Stimulated activated CD8-positive, alpha-beta memory T cell treated with anti-CD3 and anti-CD28 coated beads, Interleukin-4, amount 100 ng/mL, for 24 hours (primary cell): Measurements from ENCODE around the gene FBLN2.
"Not testable (repeated sequence)": the region's sequence is repeated elsewhere in the genome, so short reads cannot be mapped to it uniquely, and the experiment has no call there.

Experiments used
- DNase-seq: peaks from one replicate; pipeline ENCODE4 v3.0.0-alpha.2; 2020; ENCODE audit warnings: low read depth

FBLN2 gene

DNA sequence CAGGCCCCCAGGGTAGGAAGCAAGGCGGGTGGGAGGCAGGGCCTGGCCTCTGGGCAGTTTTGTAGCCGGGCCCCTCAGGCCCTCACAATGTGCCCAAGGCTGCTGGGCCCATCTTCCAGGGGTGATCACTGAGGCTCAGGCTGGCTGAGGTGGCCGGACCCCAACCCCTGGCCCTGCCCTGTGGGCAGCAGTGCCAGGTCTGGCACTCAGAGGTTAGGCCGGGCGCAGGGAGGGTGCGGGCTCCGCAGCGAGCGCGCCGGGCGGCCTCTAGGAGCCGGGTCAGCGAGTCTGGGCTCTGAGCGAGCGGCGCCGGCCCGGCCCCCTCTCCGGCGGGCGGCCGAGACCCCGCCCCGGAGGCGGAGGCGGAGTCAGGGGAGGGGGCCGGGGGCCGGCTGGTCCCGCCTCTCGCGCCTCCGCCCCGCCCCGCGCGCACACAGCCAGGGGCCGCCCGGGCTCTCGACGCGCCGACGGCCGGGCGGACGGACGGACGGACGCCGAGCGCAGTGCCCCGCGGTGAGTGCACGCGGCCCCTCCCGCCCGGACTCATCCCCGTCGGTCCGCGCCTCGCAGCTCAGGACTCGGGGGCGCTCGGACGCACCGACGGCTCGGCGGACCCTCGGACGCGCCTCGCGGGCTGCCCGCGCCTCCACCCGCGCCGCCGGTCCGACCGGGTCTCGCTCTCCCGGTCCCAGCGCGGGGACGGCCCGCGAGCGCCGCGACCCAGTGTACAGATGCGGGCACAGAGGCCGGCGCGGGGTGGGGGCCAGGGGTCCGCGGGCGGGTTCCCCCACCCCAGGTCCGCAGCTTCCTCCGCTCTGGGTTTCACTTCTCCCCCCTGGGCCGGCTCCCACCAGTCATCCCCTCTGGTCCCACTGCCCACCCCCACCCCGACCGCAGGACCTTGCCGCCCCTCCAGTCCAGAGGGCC, at the start of gene FBLN2:
FBLN2 (plus strand) TSS at position 430 of the 927 bp plus-strand sequence. CDS start 21,231 bp downstream, outside the sequence.
- DNase-seq: no peak

DNA sequence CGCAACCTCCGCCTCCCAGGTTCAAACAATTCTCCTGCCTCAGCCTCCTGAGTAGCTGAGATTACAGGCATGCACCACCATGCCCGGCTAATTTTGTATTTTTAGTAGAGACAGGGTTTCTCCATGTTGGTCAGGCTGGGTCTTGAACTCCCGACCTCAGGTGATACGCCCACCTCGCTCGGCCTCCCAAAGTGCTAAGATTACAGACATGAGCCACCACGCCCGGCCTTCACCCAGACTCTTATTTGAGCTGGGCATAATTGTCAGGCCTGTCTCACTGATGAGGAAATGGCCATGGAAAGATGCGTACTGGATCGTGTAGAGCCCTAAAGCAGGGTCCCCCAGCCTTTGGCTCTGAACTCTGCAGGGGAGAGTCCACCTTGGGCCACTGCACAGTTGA, 49.7 kb upstream of the FBLN2 start:
- not testable (repeated sequence) for DNase-seq

DNA sequence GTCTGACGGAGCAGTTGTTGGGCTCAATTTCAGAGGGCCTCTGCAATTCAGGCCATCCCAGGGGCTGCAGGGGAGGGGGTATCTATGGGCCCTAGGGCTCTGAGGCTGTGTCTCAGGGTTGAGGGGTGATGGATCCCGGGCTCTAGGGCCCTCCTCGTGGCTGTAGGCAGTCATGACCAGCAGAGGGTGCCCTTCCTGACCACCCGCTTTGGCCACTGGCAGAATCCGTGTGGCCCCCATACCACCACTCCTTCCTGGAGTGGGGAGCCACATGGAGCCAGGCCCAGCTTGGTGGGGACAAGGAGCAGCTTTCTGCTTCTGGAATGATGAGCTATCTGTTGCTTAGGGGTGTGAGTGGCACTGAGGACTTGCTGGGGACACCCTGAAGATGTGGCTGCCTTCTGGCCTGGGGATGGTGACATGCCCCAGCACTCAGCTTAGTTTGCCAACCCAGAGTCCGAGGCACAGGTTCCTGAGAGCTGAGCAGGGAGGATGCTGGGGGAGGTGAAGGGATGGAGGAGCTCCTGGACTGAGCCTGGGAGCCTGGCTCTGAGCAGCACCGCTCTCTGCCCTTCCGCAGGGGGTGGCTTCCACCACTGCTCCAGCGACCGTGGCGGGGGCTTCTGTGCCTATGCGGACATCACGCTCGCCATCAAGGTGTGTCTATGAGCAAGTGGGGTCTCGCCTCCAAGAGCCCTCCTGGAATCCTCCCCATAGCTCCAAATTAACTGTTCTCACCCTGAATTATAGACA, 48.6 kb upstream of the FBLN2 start:
- DNase-seq: no peak

DNA sequence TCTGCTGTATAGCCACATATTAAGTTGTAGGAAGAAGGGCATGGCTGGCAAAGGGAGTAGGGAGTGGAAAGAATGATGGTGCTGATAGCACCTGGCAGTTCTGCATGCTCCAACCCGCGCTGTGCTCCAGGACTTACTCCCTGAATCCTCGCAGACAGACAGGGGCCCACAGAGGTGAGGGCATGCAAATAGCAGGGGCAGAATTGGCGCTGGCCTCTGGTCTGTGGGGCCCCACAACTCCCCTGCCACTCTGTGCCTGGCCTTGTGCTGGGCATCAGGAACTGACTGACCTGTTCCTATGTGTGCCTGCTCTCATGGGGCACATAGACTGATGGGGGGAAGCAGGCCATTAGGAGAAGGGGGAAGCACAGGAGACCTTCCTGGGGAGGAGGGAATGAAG, 47.9 kb upstream of the FBLN2 start:
- no peak for DNase-seq

DNA sequence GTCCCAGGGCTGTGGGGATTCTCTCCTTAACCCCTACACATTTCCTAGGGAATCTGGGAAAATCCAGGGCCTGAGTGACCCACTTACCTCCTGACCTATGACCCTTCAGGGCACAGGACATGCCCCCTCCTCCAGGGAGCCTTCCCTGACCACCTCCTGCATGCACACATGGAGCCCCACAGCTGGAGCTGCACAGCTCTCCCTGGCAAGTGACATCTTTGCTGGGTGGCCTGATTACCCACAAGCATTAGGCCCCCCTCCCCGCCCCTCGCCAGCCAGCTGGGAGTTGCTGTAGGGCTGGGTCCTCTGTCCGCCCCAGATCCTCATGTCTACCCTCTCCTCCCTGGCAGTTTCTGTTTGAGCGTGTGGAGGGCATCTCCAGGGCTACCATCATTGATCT, 47.4 kb upstream of the FBLN2 start:
- DNase-seq: no peak

DNA sequence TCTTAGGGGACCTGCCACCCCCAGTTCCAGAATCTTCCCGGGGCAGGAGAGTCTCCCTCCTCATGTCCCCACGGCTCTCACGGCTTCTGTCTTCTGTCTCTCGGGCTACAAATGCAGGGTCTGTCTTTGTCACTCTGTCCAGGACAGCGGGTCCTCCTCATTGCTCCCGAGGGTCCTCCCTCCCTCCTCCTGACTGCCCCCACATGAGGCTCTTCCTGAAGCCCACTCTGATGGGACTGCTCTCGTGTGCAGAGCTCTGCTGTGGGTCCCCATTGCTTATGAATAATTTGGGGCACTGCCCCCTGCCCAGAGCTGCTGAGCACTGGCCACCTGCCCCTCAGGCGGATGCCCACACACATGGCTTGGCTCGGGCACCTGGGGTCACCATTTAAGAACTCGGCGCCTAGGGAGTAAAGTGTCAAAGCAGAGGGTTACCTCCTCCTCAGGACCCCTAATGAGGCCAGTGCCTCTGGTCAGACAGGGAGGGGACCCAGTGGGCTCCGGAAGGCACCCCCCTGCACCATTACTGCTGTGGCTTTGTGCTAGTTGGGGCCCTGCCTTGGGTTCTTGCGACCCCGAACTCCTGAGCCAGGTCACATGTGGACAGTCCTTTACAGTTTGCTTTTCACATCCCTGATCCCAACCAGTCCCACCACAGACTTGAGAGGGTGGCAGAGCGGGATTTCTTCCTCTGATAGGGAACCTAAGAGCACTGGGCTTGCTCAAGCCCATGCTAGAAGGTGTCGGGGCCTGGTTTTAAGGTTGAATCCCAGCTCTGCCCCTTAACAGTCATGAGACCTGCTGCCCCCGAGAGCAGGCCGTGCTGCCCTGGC, 46.8 kb upstream of the FBLN2 start:
- no peak for DNase-seq

DNA sequence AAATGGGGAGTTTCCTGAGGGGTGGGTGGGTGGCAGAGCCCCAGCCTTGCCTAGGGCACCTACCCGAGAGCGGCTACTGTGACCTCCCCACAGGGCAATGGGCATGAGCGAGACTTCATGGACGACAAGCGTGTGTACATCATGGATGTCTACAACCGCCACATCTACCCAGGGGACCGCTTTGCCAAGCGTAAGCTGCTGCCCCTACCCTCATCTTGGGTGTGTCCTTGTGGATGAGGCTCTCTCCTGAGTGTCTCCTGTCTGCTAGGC, 46.2 kb upstream of the FBLN2 start:
- no peak for DNase-seq

DNA sequence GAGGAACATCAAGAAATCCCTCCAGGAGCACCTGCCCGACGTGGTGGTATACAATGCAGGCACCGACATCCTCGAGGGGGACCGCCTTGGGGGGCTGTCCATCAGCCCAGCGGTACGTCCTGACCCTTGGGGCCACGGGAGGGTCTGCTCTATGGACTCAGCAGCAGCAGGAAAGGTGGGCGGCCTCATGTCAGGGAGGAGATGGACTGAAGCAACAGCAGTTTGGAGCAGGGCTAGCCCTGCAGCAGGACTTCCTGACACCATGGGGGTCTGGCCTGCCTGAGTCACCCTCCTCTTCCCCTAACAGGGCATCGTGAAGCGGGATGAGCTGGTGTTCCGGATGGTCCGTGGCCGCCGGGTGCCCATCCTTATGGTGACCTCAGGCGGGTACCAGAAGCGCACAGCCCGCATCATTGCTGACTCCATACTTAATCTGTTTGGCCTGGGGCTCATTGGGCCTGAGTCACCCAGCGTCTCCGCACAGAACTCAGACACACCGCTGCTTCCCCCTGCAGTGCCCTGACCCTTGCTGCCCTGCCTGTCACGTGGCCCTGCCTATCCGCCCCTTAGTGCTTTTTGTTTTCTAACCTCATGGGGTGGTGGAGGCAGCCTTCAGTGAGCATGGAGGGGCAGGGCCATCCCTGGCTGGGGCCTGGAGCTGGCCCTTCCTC, 44.6 kb upstream of the FBLN2 start:
- no peak for DNase-seq

DNA sequence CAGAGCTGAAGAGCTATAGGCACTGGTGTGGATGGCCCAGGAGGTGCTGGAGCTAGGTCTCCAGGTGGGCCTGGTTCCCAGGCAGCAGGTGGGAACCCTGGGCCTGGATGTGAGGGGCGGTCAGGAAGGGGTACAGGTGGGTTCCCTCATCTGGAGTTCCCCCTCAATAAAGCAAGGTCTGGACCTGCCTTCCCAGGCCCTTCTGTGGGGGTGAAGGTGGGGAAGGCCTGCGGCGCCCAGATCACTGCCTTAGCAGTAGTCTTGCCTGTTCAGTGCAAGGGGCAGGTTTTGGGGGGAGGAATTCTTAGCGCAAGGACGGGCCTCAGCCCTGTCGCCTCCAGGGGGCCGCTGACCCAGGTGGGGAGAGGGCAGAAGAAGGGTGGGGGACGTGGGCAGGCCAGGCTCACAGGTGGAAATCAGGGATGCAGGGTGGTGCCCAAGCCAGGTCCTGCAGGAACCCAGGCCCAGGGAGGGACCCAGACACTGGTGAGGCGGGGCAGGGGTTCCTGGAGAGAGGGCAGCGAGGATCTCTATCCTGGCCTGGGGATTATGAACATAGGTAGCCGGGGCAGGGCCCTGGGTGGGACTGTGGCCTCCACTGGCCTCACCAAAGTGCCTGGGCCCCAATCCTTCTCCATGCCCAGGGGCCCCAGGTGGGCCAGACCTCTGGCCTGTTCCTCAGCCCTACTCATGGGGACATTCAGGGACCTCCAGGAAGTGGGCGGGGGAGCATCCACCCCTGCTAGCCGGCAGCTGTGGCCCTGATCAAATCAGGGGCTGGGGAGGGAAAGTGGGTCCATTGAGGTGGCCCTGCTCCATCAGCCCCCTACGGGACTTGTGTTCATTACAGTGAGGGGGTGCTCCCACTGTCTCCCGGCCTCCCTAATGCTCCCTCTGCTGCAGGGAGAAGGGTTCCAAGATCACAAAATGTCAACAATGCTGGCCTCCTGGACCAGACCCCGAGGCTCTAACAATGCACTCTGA, 43.5 kb upstream of the FBLN2 start:
- no peak for DNase-seq

DNA sequence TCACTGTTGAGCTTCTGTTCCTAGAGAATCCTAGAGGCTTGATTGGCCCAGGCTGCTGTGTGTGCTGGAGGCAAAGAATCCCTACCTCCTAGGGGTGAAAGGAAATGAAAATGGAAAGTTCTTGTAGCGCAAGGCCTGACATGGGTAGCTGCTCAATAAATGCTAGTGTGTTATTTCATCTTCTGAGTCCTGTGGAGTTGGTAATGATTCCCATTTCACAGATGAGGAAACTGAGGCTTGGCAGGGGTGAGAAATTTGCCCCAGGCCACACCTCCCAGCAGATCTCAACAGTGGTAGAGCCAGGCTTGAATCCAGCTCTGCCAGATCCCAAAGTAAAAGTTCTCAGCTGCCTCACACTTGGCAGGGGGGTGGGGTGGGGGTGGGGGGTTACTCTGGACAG, 42.7 kb upstream of the FBLN2 start:
- DNase-seq: no peak

DNA sequence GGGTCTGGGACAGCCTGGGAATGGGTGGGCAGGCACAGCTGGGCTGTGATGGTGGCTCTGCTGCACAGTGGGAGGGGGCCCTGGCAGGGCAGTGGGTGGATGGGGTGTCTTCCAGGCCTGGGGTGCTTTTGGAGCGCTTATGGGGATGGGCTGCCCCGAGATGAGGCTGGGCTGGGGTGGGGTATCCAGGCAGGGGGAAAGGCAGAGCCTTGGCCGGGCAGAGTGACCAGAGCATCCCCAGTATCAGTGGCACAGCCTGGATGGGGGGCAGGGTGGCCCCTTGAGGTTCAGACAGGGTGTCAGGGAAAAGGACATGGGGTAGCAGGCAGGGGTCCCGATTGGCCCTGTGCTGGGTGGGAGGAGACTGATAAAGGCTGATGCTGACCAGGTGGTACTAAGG, 42.2 kb upstream of the FBLN2 start:
- no peak for DNase-seq

DNA sequence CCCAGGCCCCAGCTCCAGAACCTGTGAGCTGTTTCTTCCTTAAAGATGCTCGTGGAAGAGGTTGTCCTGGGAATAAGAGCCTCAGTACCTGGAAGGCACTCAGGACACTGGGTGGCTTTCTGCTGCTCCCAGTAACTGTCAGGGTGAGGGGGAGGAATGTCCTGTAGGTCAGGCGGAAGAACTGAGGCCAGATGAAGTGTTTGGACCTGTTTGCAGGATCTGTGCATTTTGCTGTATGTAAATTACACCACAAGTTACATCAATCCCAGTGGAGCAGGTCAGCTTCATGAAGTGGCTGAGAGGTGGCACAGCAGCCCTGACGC, 41.7 kb upstream of the FBLN2 start:
- DNase-seq: no peak

DNA sequence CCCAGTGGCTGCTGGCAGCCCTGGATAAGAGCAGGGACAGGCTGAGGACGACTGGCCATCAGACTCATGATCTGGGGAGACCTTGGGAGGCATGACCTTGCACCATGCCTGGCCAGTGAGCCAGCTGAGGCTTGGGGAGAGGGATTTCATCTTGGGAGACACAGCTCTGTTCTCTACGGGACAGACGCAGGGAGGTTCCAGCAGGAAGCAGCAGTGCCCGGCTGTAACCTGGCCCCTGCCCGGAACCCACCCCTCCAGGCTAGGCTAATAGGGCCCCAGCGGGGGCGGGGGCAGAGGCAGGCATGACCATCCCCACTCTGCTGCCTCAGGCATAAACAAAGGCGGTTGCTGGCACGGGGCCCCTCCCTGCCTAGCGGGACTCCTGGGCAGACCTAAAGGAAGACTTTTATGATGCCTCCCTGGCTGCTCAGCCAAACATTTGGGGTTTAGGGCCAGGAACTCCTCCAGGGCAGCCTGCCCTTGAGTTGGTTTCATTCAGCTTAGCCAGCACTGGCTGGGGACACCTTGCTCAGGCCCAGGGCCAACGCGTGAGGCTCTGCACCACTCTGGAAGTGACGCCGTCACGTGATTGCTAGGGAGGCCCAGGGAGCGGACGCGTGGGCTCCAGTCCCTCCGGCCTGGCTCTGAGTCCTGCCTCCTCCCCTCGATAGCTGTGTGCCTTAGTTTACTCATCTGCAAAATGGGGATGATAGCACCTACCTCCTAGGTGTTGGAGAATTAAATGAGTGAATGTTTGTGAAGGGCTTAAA, 41.2 kb upstream of the FBLN2 start:
- DNase-seq: no peak

DNA sequence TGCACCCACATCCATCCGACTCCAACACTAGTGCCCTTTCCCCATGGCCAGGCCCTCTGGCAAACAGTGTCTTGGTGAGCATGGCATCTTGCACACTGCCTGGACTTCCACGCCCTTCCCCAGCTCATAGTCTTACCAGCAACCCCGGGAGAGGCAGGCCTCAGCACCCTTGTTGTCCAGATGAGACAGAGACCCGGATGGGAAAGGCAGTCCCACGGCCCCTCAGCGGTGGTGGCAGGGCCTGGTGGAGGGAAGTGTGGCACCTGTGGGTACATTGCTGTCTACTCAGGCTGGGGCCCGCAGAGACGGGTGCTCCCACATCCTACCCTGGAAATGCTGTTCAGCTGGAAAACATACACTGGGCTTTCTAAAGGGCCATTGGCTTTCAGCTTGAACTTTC, 40.4 kb upstream of the FBLN2 start:
- no peak for DNase-seq

DNA sequence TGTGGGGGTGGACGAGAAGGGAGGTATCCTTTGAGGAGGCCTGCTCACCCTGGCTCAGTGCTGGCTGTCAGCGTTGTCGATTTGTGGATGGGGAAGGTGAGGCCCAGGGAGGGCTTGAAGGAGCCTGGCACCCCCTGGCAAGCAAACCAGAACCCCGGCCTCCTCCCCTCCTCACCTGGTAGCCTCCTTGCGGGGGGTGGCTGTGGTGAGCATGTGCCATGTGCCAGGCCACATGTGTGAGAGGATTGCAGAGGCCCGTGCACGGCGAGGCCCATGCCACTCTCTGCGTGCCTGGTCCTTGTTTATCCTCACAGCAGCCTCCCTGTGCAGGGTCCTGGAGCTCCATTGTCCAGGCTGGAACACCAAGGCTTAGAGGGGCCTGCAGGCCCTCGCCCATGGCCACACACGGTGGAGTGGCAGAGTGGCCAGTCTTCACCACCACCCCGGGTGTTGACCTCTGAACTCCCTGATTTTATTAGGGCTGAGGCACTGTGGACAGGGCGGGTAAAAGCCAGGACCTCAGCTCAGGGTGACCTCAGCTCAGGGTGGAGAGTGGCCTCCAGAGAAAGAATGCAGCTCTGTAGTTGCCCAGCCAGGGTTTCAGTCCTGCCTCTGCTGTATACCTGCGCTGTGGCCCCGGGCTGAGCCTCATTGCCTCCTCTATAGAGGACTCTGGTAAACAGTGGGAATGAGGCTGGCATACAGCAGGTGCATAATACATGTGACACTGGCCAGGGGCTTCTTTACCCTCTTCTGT, 39.7 kb upstream of the FBLN2 start:
- DNase-seq: no peak

DNA sequence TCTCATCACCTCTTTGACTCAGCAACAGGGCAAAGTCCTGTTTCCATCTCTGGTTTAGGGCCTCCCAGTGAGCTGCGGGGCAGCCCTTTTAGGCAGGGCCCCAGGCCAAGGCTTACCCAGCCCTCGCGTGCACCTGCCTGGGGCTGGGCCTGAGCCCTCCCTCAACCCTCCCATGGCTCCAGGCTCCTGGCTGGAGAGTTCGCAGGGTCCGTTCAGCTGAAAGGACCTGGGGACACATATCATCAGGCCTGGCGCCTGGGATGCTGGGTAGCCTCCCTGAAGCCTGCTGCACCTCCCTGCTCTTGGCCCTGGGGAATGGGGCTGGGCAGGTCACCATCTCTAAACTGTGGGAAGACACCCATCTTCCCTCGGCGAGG, 39.1 kb upstream of the FBLN2 start:
- no peak for DNase-seq

DNA sequence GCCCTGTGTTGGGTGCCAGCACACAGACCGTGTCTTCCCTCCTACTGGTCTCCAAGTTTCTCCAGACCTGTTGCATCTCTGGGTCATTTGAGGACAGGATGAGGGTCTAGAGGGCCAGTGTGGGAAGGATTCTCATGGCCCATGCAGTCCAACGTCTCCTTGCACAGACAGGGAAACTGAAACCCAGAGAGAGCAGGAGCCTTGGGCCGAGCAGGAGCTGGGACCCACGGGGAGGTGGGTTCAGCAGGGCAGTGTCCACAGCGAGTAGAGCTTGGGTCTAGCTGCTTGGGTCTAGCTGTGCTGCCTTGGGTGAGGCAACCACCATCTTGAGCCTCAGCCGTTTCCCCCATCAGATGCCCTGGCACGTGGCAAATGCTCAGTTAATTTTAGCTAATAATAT, 36.5 kb upstream of the FBLN2 start:
- no peak for DNase-seq

DNA sequence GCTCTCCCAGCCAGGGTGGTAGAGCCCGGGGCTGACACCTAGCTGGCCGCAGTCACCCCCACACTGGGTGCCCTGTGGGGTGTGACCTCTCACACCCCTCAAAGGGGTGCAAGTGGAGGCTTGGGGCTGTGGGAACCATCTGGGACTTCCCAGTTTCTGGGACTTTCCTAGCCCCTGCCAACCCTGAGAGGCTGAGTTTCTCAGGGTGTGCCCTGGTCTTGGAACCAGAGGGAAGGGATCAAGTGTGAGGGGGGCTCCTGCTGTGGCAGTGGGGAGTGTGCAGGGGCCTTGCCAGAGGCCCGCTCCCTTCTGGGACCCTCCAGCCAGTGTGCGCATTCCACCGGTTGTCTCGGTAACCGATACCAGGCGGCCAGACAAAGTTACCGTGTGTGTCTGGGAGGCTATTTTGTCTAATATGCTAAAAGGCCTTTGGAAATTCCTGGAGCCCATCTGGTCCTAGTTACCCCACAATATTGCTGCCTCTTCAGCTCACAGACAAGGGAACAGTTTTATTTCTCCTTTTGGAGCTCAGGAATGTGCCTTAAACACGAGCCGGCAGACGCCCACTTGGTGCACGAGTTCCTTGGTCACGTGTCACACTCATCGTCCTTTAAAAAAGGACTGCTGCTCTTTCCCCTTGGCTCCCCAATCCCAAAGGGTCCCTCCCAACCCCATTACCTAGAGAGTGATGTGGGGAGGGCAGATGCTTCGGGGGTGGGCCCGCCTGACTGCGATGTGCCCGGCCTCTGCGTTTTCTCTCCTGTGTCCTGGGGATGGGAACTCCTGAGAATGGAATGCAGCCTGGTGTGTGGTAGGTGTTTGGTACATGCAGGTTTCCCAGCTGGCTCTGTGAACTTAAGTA, 35.6 kb upstream of the FBLN2 start:
- DNase-seq: no peak
